Measurements from ENCODE around the gene NR6A1.

The NR6A1 gene

GRCh38 chr9:124486778-124487259, 284.3 kb downstream of the NR6A1 start:
- H3F3A ChIP-seq (ENCODE audit: insufficient read depth), result no peaks in the 10 kb centered on the region
- no peak overlapping the region for H3K4me3 ChIP-seq (ENCODE audit: insufficient read depth, low read length, poor library complexity, severe bottlenecking)
- no peak overlapping the region for H3K9ac ChIP-seq (ENCODE audit: low read length)
- H3K27me3 ChIP-seq (ENCODE audit: low read length), result no peaks in the 10 kb centered on the region
- no peaks in the 10 kb centered on the region for H3K36me3 ChIP-seq (ENCODE audit: low read length)
- no peak overlapping the region for H2AFZ ChIP-seq (ENCODE audit: low read depth, low read length, severe bottlenecking)
- no peaks in the 10 kb centered on the region for H3K9me3 ChIP-seq (ENCODE audit: insufficient read depth, low read length)
- H3K9me2 ChIP-seq (replicated peaks; ENCODE audit: insufficient read depth, low read length), result no peaks in the 10 kb centered on the region
- H3K79me2 ChIP-seq (ENCODE audit: insufficient read depth, low read length), result no peaks in the 10 kb centered on the region
- TF ChIP-seq CTCF (IDR thresholded peaks at IDR 0.05; ENCODE audit: insufficient read depth, low read length, poor library complexity, severe bottlenecking), result no peak
- no peak for TF ChIP-seq EZH2phosphoT487 (conservative IDR thresholded peaks at IDR 0.05; ENCODE audit: low read length)
- no peak overlapping the region for H3K4me2 ChIP-seq (ENCODE audit: low read depth, low read length, poor library complexity, severe bottlenecking)
- no peak overlapping the region for H3K27ac ChIP-seq (ENCODE audit: low read depth, low read length)
- no peaks in the 10 kb centered on the region for H4K20me1 ChIP-seq (ENCODE audit: low read depth, low read length)

GRCh38 chr9:124485936-124486335, 285.2 kb downstream of the NR6A1 start:
- no peaks in the 10 kb centered on the region for H3F3A ChIP-seq (ENCODE audit: insufficient read depth)
- no peaks in the 10 kb centered on the region for H3K79me2 ChIP-seq (ENCODE audit: insufficient read depth, low read length)
- no peak overlapping the region for H3K4me2 ChIP-seq (ENCODE audit: low read depth, low read length, poor library complexity, severe bottlenecking)
- TF ChIP-seq CTCF (IDR thresholded peaks at IDR 0.05; ENCODE audit: insufficient read depth, low read length, poor library complexity, severe bottlenecking) (no peak), EZH2phosphoT487 (conservative IDR thresholded peaks at IDR 0.05; ENCODE audit: low read length) (no peak)
- no peak overlapping the region for H2AFZ ChIP-seq (ENCODE audit: low read depth, low read length, severe bottlenecking)
- H3K9ac ChIP-seq (ENCODE audit: low read length), result no peak overlapping the region
- no peaks in the 10 kb centered on the region for H4K20me1 ChIP-seq (ENCODE audit: low read depth, low read length)
- H3K9me2 ChIP-seq (replicated peaks; ENCODE audit: insufficient read depth, low read length), result no peaks in the 10 kb centered on the region
- H3K27me3 ChIP-seq (ENCODE audit: low read length), result no peaks in the 10 kb centered on the region
- no peaks in the 10 kb centered on the region for H3K36me3 ChIP-seq (ENCODE audit: low read length)
- H3K4me3 ChIP-seq (ENCODE audit: insufficient read depth, low read length, poor library complexity, severe bottlenecking), result no peak overlapping the region
- no peak overlapping the region for H3K27ac ChIP-seq (ENCODE audit: low read depth, low read length)
- no peaks in the 10 kb centered on the region for H3K9me3 ChIP-seq (ENCODE audit: insufficient read depth, low read length)

GRCh38 chr9:124485201-124485600, 285.9 kb downstream of the NR6A1 start:
- H2AFZ ChIP-seq (ENCODE audit: low read depth, low read length, severe bottlenecking), result no peak overlapping the region
- no peaks in the 10 kb centered on the region for H3F3A ChIP-seq (ENCODE audit: insufficient read depth)
- no peak overlapping the region for H3K4me3 ChIP-seq (ENCODE audit: insufficient read depth, low read length, poor library complexity, severe bottlenecking)
- H3K4me2 ChIP-seq (ENCODE audit: low read depth, low read length, poor library complexity, severe bottlenecking), result no peak overlapping the region
- TF ChIP-seq EZH2phosphoT487 (conservative IDR thresholded peaks at IDR 0.05; ENCODE audit: low read length) (no peak), CTCF (IDR thresholded peaks at IDR 0.05; ENCODE audit: insufficient read depth, low read length, poor library complexity, severe bottlenecking) (no peak)
- H3K9me2 ChIP-seq (replicated peaks; ENCODE audit: insufficient read depth, low read length), result no peaks in the 10 kb centered on the region
- H3K27ac ChIP-seq (ENCODE audit: low read depth, low read length), result no peak overlapping the region
- no peaks in the 10 kb centered on the region for H4K20me1 ChIP-seq (ENCODE audit: low read depth, low read length)
- no peaks in the 10 kb centered on the region for H3K79me2 ChIP-seq (ENCODE audit: insufficient read depth, low read length)
- H3K9ac ChIP-seq (ENCODE audit: low read length), result no peak overlapping the region
- no peaks in the 10 kb centered on the region for H3K9me3 ChIP-seq (ENCODE audit: insufficient read depth, low read length)
- H3K27me3 ChIP-seq (ENCODE audit: low read length), result no peaks in the 10 kb centered on the region
- H3K36me3 ChIP-seq (ENCODE audit: low read length), result no peaks in the 10 kb centered on the region
